ENCODE results near the gene LRMDA.

LRMDA gene

GRCh38 chr10:76334255-76334654 is 902.8 kb downstream of the LRMDA start:
- in situ Hi-C loops (cut with MboI; ENCODE audit: low sequenced_read_pairs), result no loop called here

DNA sequence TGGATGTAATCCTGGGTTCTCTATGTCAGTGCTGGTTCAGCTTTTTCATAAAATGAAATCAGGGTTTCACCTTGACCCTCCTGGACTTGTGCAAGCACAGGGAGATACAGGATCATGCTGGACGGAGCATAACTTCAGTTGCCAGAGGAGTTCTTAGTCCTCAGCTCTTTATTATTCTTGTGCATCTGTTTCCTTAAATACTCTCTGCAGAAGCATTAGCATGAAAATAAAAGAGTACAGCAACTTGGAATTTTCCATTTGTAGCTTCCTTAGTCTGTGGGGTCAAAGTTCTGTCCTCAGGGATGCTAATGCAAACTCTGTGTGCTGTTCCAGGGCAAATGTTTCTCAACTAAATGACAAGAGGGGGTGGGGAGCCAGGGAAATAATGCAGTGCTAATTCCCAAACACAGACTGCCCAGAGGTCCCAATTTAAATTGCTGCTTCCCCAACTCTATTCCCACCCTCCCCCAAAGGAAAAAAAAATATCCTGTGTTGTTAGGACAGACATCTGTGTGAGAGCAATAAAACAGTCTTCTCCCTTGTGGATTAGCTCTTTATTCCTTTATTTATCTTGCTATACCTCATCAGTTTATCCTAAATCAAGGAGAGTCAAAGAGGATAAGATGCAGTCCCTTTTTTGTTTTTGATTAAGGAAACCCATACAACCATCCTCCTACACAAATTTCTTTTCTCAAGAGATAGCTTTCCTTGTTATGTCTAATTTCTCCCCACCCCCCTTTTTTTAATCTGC is 905.0 kb downstream of the LRMDA start:
- in situ Hi-C loops (cut with MboI; ENCODE audit: low sequenced_read_pairs), result no loop called here

DNA sequence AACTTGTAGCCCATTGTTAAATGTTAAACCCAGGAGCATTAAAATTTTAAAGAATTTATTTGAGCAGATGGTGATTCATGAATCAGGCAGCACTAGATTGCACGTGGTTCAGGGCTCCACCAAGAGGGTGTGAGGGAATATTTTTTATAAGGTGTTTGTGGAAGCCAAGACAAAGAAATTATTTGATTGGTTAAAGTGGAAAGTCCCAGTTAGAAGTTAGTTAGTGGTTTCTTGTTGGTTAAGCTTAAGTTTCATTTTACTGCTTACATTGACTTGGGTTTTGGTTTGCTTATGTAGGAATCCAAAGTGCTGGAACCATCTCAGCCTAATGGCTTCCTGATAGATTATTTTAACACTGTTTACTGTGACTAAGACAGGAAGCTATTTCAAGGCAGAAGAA is 906.2 kb downstream of the LRMDA start:
- in situ Hi-C loops (cut with MboI; ENCODE audit: low sequenced_read_pairs), result no loop called here

DNA sequence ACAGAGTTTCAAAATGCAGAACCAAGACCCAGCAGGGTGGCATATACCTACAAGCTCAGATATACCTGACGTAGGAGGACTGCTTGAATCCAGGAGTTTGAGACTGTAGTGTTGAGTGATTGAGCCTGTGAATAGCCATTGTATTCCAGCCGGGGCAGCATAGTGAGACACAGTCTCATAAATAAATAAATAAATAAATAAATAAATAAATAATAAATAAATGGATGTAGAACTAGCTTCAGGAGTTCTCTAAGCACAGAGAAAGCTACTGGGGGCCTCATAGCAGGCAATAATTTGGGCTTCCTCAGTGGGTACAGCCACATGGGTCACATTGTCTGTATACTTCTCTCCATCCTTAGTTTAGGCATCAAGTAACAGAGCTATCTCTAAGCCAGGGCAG is 906.8 kb downstream of the LRMDA start:
- in situ Hi-C loops (cut with MboI; ENCODE audit: low sequenced_read_pairs), result no loop called here

GRCh38 chr10:76341740-76342139 is 910.3 kb downstream of the LRMDA start:
- in situ Hi-C loops (cut with MboI; ENCODE audit: low sequenced_read_pairs), result no loop called here

DNA sequence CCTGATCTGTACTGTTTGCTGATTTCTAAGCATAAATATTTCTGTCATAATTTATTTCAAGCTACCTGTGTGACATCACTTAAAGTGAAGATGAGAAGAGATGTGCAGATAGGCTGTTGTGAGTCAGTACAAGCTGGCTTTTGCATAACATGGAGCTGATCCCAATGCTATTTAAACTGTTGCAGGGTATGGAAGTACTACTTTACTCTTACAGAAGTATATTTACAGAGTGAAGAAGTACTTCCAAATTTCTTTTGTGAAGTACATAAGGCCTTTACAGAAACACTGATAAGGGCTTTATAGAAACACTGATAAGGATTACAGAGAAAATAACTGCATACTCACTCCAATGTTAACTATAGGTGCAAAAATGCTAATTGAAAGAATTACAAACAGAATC is 911.6 kb downstream of the LRMDA start:
- in situ Hi-C loops (cut with MboI; ENCODE audit: low sequenced_read_pairs), result no loop called here

GRCh38 chr10:76347832-76348231 is 916.4 kb downstream of the LRMDA start:
- in situ Hi-C loops (cut with MboI; ENCODE audit: low sequenced_read_pairs), result no loop called here

DNA sequence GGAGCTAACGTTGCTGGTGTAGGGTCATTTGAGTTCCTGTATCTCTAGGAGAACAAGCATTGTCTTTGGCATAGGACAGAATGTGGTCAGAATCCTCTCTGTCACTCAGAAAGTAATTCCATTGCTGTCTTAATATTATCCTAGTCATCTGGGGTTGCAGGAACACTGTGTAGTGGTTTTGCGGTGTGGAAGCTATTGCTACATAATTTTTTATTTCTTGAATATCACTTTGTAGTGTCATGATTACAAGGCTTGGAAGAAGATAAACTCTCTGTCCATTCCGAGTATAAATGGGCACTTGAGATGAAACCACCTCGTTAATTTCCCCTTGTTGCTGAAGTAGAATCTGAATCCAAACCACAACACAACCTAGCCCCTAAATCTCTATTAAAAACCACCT is 919.2 kb downstream of the LRMDA start:
- in situ Hi-C loops (cut with MboI; ENCODE audit: low sequenced_read_pairs), result no loop called here

GRCh38 chr10:76352300-76352699 is 920.9 kb downstream of the LRMDA start:
- in situ Hi-C loops (cut with MboI; ENCODE audit: low sequenced_read_pairs), result no loop called here

- in situ Hi-C loops (cut with MboI; ENCODE audit: low sequenced_read_pairs), result no loop called here
These were observed 921.9 kb downstream of the LRMDA start for GRCh38 chr10:76353237-76353851.

DNA sequence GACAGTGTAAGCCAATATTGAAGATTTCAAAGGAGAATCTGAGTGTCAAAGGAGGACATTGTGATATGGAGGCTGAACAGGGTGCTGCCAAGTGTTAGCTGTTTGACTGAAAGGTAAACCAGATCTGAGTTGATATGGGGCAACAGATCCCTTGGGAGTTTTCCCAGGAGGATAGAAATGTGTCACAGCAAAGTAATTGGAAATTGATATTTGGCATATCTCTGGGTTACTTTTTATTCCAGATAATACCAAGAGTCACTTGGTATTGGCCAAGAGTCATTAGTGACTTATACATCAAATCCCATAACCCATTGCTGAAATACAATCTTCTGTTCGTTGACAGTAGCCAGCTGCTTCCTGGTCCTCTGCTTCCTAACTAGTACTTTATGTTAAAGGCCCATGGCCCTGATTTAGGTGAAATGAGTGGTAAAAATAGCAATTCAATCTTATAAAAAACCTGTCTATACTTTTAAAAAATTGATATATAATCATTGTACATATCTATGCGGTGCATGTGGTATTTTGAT is 922.9 kb downstream of the LRMDA start:
- in situ Hi-C loops (cut with MboI; ENCODE audit: low sequenced_read_pairs), result no loop called here

GRCh38 chr10:76354921-76355320 is 923.5 kb downstream of the LRMDA start:
- in situ Hi-C loops (cut with MboI; ENCODE audit: low sequenced_read_pairs), result no loop called here

DNA sequence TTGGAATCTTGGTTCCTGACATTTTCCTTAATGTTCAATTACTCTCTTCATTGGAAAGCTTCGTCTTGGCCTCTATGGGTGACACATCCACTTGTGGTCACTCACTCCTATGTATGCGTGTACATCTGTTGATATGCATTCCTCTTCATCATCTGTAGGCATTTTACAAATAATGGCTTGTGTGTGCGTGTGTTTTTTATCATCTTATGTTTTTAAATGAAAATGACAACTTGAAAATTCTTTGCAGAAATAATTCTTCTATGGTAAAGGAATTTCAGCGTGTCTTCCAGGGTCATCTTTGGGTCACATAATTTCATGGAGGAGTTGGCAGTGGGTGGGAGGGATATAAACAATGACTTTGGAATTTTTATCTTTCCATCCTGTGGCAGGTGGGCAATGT is 925.1 kb downstream of the LRMDA start:
- in situ Hi-C loops (cut with MboI; ENCODE audit: low sequenced_read_pairs), result no loop called here

DNA sequence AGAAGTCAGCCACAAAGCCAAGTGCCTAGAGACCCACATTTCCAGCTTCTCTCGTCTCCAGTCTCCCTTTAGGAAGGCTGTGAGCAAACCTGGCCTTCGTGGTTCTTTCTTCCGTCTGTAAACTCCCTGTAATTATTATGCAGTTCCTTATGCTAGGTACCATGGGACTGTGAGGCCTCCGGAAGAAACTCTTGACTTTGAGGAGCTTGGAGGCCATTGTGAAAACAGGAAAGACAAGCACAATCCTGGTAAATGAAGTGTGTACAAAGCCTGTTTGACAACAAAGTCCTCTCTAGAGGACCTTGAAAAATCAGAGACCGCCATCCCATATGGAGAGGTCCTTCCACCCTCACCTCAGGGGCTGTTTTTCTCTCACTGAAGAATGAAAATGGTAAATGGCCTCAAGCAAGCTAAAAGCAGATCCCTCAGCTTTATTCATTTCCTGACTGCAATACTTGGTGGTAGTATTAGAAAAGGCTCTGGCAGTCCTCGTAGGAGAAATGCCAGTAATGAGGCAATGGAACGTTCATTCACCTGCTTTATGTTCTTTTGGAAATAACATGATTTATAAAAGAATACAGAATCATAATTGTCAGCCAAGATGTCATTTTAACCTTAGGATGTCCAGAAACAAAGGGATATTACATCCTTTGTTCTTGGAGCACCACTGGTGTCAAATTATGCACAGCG is 926.4 kb downstream of the LRMDA start:
- in situ Hi-C loops (cut with MboI; ENCODE audit: low sequenced_read_pairs), result no loop called here

- in situ Hi-C loops (cut with MboI; ENCODE audit: low sequenced_read_pairs), result no loop called here
These were observed 927.4 kb downstream of the LRMDA start for GRCh38 chr10:76358743-76359395.

DNA sequence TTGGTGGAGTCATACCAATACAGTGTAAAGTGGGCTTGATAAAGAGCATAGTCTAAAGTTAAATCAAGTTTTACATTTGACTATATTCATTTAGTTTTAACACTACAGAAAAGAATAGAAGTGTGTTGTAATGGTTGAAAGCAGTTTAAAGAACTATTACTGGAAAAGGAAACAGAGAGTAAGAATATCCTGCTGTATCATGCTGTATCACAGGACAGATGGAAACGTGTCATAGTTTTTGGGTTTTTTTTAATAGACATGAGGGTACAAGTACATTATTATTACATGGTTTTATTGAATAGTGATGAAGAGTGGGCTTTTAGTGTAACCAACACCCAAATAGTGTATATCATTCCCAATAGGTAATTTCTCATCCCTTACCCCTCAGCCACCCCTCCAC is 944.3 kb downstream of the LRMDA start:
- in situ Hi-C loops (cut with MboI; ENCODE audit: low sequenced_read_pairs), result no loop called here

GRCh38 chr10:76382381-76382851 is 951.0 kb downstream of the LRMDA start:
- in situ Hi-C loops (cut with MboI; ENCODE audit: low sequenced_read_pairs), result no loop called here

GRCh38 chr10:76388321-76389023 is 957.0 kb downstream of the LRMDA start:
- in situ Hi-C loops (cut with MboI; ENCODE audit: low sequenced_read_pairs), result no loop called here

GRCh38 chr10:76393875-76394706 is 962.7 kb downstream of the LRMDA start:
- in situ Hi-C loops (cut with MboI; ENCODE audit: low sequenced_read_pairs), result no loop called here

DNA sequence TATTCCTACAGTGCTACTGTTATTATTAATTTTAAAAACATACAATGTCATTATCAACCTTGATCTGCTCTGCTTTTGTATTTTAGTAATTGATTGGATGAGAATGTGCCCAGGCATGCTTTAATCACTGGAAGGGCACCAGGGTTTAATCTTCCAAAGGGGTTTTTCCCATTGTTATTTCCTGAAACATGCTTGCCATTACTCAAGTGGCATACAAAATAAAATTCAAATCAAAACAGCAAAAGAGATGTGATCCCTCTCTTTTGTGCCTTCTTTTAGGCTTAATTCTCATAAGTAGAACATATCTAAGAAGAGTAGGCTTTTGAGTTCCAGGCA is 963.3 kb downstream of the LRMDA start:
- in situ Hi-C loops (cut with MboI; ENCODE audit: low sequenced_read_pairs), result no loop called here

Measured in hTERT RPE-1 (cell line).